ENCODE data around the gene MYF5.

Gene MYF5

GRCh38 chr12:80721326-80721725 lies 4.6 kb downstream of the MYF5 start:
- DNase-seq (ENCODE audit: extremely low read depth, low read depth): no peak
- no peak overlapping the region for H3K4me3 ChIP-seq (replicated peaks; ENCODE audit: low read depth, low read length)
- no peak for TF ChIP-seq CTCF (IDR thresholded peaks at IDR 0.05; ENCODE audit: low read depth, low read length, missing control alignments)

- no peak overlapping the region for H3K4me3 ChIP-seq (replicated peaks; ENCODE audit: low read depth, low read length)
- DNase-seq (ENCODE audit: extremely low read depth, low read depth): no peak
- no peak for TF ChIP-seq CTCF (IDR thresholded peaks at IDR 0.05; ENCODE audit: low read depth, low read length, missing control alignments)
Observed at GRCh38 chr12:80745851-80746505, 29.3 kb downstream of the MYF5 start.

GRCh38 chr12:80747800-80748199 lies 31.1 kb downstream of the MYF5 start:
- TF ChIP-seq CTCF (IDR thresholded peaks at IDR 0.05; ENCODE audit: low read depth, low read length, missing control alignments): no peak
- no peak overlapping the region for H3K4me3 ChIP-seq (replicated peaks; ENCODE audit: low read depth, low read length)
- DNase-seq (ENCODE audit: extremely low read depth, low read depth): no peak

- DNase-seq (ENCODE audit: extremely low read depth, low read depth): no peak
- H3K4me3 ChIP-seq (replicated peaks; ENCODE audit: low read depth, low read length): no peak overlapping the region
- TF ChIP-seq CTCF (IDR thresholded peaks at IDR 0.05; ENCODE audit: low read depth, low read length, missing control alignments): no peak
Observed at GRCh38 chr12:80749456-80749855, 32.7 kb downstream of the MYF5 start.

GRCh38 chr12:80752464-80752863 lies 35.8 kb downstream of the MYF5 start:
- TF ChIP-seq CTCF (IDR thresholded peaks at IDR 0.05; ENCODE audit: low read depth, low read length, missing control alignments): no peak
- H3K4me3 ChIP-seq (replicated peaks; ENCODE audit: low read depth, low read length): no peak overlapping the region
- no peak for DNase-seq (ENCODE audit: extremely low read depth, low read depth)

- no peak overlapping the region for H3K4me3 ChIP-seq (replicated peaks; ENCODE audit: low read depth, low read length)
- DNase-seq (ENCODE audit: extremely low read depth, low read depth): no peak
- no peak for TF ChIP-seq CTCF (IDR thresholded peaks at IDR 0.05; ENCODE audit: low read depth, low read length, missing control alignments)
Observed at GRCh38 chr12:80754274-80754673, 37.6 kb downstream of the MYF5 start.

- DNase-seq (ENCODE audit: extremely low read depth, low read depth): no peak
- no peak overlapping the region for H3K4me3 ChIP-seq (replicated peaks; ENCODE audit: low read depth, low read length)
- no peak for TF ChIP-seq CTCF (IDR thresholded peaks at IDR 0.05; ENCODE audit: low read depth, low read length, missing control alignments)
Observed at GRCh38 chr12:80756875-80757274, 40.2 kb downstream of the MYF5 start.

Data from HFF-Myc (cell line).